B cell (primary cell): ENCODE results near the gene ZNF540. TPM values are rescaled to one million over a fixed set of nuclear protein-coding genes. Genes with fewer than 3 reads are reported as not detected.

ENCODE experiments used
- ATAC-seq: fragments of 200-7000 bp; cut with Tn5 transposase; one replicate; pipeline ENCODE4 v1.10.0; 2021; ENCODE audit warnings: low read depth, mild to moderate bottlenecking, moderate number of reproducible peaks, moderate library complexity
- CTCF ChIA-PET: fragments of 350-600 bp; sonication (Branson Sonifier 250); formaldehyde crosslinking; loops from one replicate; lab custom pipeline; 2021; ENCODE audit warnings: antibody characterized with exemption, inconsistent platforms; lab: Charles Lee
- POLR2A ChIA-PET: fragments of 350-600 bp; sonication (Branson Sonifier 250); formaldehyde crosslinking; loops from one replicate; lab custom pipeline; 2021; ENCODE audit warnings: antibody characterized with exemption; lab: Charles Lee
- DNase-seq: peaks from one replicate; pipeline ENCODE4 v3.0.0; 2013
- H2AFZ ChIP-seq: 2 replicates; pipeline ENCODE4 v1.6.1; 2012; ENCODE audit warnings: mild to moderate bottlenecking, low read depth, low read length; ENCODE audit not compliant: insufficient read depth, poor library complexity, severe bottlenecking
- H3K27ac ChIP-seq, 2 donors: 1 replicate in 1 of 2; 2 replicates in 1 of 2; pipeline ENCODE4 v1.5.1; 2012 to 2013; ENCODE audit warnings: low read length in 2 of 2, mild to moderate bottlenecking in 2 of 2, moderate library complexity in 1 of 2
- H3K27me3 ChIP-seq, 4 experiments: fragments of 200-600 bp in 1 of 4; sonication (generic) in 1 of 4; replicated peaks in 1 of 4; 1 replicate in 2 of 4; 2 replicates in 2 of 4; pipeline versions ENCODE4 v1.6.1 to v1.7.0; 2013 to 2016; ENCODE audit warnings: low read length in 3 of 4, mild to moderate bottlenecking in 2 of 4, mixed read lengths in 1 of 4, moderate library complexity in 1 of 4; ENCODE audit not compliant: insufficient read depth in 4 of 4, control insufficient read depth in 3 of 4; ENCODE audit errors: control extremely low read depth in 1 of 4
- H3K36me3 ChIP-seq, 2 experiments: replicated peaks in 1 of 2; 1 replicate in 1 of 2; 2 replicates in 1 of 2; pipeline versions ENCODE4 v1.6.1 to v1.7.1; 2013; ENCODE audit warnings: low read length in 1 of 2; ENCODE audit not compliant: insufficient read depth in 2 of 2, control insufficient read depth in 1 of 2; ENCODE audit errors: control extremely low read depth in 1 of 2, extremely low read depth in 1 of 2
- H3K4me1 ChIP-seq, 2 donors: fragments of 200-600 bp in 1 of 2; sonication (generic) in 1 of 2; 1 replicate in 1 of 2; 2 replicates in 1 of 2; pipeline versions ENCODE4 v1.5.1 to v1.6.1; 2013 to 2017; ENCODE audit warnings: low read length in 2 of 2; ENCODE audit not compliant: control insufficient read depth in 2 of 2, insufficient read depth in 2 of 2
- H3K4me2 ChIP-seq: replicated peaks from 2 replicates; pipeline ENCODE3; 2012; ENCODE audit warnings: mild to moderate bottlenecking, low read depth, low read length; ENCODE audit not compliant: poor library complexity, severe bottlenecking
- H3K4me3 ChIP-seq, 5 experiments: fragments of 200-600 bp in 1 of 5; sonication (generic) in 1 of 5; 1 replicate in 3 of 5; 2 replicates in 2 of 5; pipeline versions ENCODE4 v1.5.1 to v1.7.0; 2011 to 2016; ENCODE audit warnings: low read length in 4 of 5, mild to moderate bottlenecking in 4 of 5, low read depth in 2 of 5, control low read depth in 1 of 5, moderate library complexity in 1 of 5; ENCODE audit not compliant: insufficient read depth in 1 of 5; ENCODE audit errors: control extremely low read depth in 1 of 5, extremely low read depth in 1 of 5
- H3K79me2 ChIP-seq: fragments of 200-600 bp; sonication (generic); one replicate; pipeline ENCODE4 v1.6.0; 2016; ENCODE audit warnings: low read length; ENCODE audit not compliant: control insufficient read depth, insufficient read depth
- H3K9ac ChIP-seq: fragments of 200-600 bp; sonication (generic); 2 replicates; pipeline ENCODE4 v1.6.1; 2017; ENCODE audit warnings: mild to moderate bottlenecking, low read length, moderate library complexity
- H3K9me3 ChIP-seq, 3 donors: one replicate each; pipeline versions ENCODE4 v1.6.1 to v1.7.1; 2013; ENCODE audit warnings: low read length in 2 of 3; ENCODE audit not compliant: control insufficient read depth in 2 of 3, insufficient read depth in 1 of 3; ENCODE audit errors: control extremely low read depth in 1 of 3
- H4K20me1 ChIP-seq: 2 replicates; pipeline ENCODE4 v1.6.0; 2012; ENCODE audit warnings: mild to moderate bottlenecking, low read length; ENCODE audit not compliant: insufficient read depth, control insufficient read depth, poor library complexity, severe bottlenecking
- H3K27ac Mint-ChIP-seq: one replicate; pipeline ENCODE4 v1.8.0; 2021; ENCODE audit warnings: mixed read lengths
- H3K27me3 Mint-ChIP-seq: one replicate; pipeline ENCODE4 v1.8.0; 2021; ENCODE audit warnings: mixed read lengths
- H3K4me1 Mint-ChIP-seq: one replicate; pipeline ENCODE4 v1.8.0; 2021; ENCODE audit warnings: mixed read lengths
- H3K4me3 Mint-ChIP-seq: one replicate; pipeline ENCODE4 v1.8.0; 2021; ENCODE audit warnings: mixed read lengths
- H3K9me3 Mint-ChIP-seq: one replicate; pipeline ENCODE4 v1.8.0; 2022; ENCODE audit warnings: mixed read lengths; ENCODE audit not compliant: insufficient read depth
- CTCF ChIP-seq: fragments of 200-600 bp; IDR thresholded peaks from one replicate; pipeline ENCODE4 v1.8.0; 2022; ENCODE audit warnings: antibody characterized with exemption, mild to moderate bottlenecking
- EZH2 ChIP-seq: IDR thresholded peaks from 2 replicates; pipeline ENCODE4 v1.6.1; 2012; ENCODE audit warnings: borderline replicate concordance, low read depth, mild to moderate bottlenecking, moderate library complexity, low read length; ENCODE audit not compliant: insufficient read depth, poor library complexity, severe bottlenecking
- WGBS: methylation state at CpG from one replicate; pipeline ENCODE4 v1.1.5; 2013; ENCODE audit warnings: missing lambda C conversion rate; ENCODE audit not compliant: insufficient coverage; 5-methylcytosine and 5-hydroxymethylcytosine counted together
- intact Hi-C: fragments of 100-400 bp; cut with micrococcal nuclease; formaldehyde crosslinking; loops from one replicate; pipeline ENCODE4 v1.10.0; 2022
- polyA plus RNA-seq: library from polyadenylated mRNA; depleted of rRNA; stranded (reverse); fragments of >200 nt; gene quantifications from 2 replicates; pipeline ENCODE4 v1.2.3, GENCODE V29; 2012
- total RNA-seq, 2 donors: library from RNA; stranded (reverse); fragments of 120-200 nt in 1 of 2; gene quantifications; 1 replicate in 1 of 2; 2 replicates in 1 of 2; pipeline versions ENCODE4 v1.2.3 to v1.2.4, GENCODE V29; 2013 to 2022

ZNF540 gene
- total and polyA plus RNA-seq, 2 donors (not counting 1 experiment from before 2014, with no cell fraction given), result 2.9 to 10.7 TPM

- Mint-ChIP-seq H3K27me3 (no peaks in the 10 kb centered on the region), H3K27ac (peak overlapping the region; percentile 85), H3K4me3 (peak overlapping the region; percentile 89), H3K9me3 (peaks cover 15% of the 10 kb centered on the region), H3K4me1 (peaks cover 6% of the 10 kb centered on the region)
- 10% methylated on average over 59 of the region's 65 CpGs for WGBS
- Histone ChIP-seq H3K9me3 (peaks cover 8 to 74% (median 69%) of the 10 kb centered on the region in 3 donors), H3K27me3 (no peaks in the 10 kb centered on the region), H4K20me1 (no peaks in the 10 kb centered on the region), H2AFZ (peak overlapping the region; percentile 86), H3K4me3 (peak overlapping the region; percentile 50 to 72 (median 64)), H3K27ac (peak overlapping the region; percentile 65 to 86), H3K36me3 (no peaks in the 10 kb centered on the region), H3K9ac (peak overlapping the region; percentile 73), H3K4me1 (peaks cover 0 to 7% of the 10 kb centered on the region in 2 donors), H3K79me2 (no peaks in the 10 kb centered on the region), H3K4me2 (peak overlapping the region; percentile 84)
- intact Hi-C loops, result loop anchor here (10.0 kb wide), 1 partner anchor 237 kb away; no protein-coding TSS in a partner anchor
- ChIA-PET CTCF (interaction anchor here (0.6 to 2.0 kb wide), 6 partner anchors 16 to 241 kb away, joined by 3 to 11 read pairs (median 4); partner anchors contain the start of genes ZNF527, ZNF540, ZNF570 and ZNF571), POLR2A (no interaction called here)
- ATAC-seq, result peak; percentile 78
- DNase-seq, result peak; percentile 81
- TF ChIP-seq EZH2 (no peak), CTCF (peak; percentile 62)
These were observed 43.3 kb upstream of the ZNF540 start for GRCh38 chr19:37551129-37551993.

- CTCF ChIA-PET, result no interaction called here
These were observed 31.2 kb upstream of the ZNF540 start for GRCh38 chr19:37563518-37563917.

More at GRCh38 chr19:37563518-37563917, 31.2 kb upstream of the ZNF540 start:
- Mint-ChIP-seq H3K27me3 (no peaks in the 10 kb centered on the region), H3K9me3 (peaks cover 28% of the 10 kb centered on the region), H3K27ac (no peak overlapping the region), H3K4me1 (no peaks in the 10 kb centered on the region), H3K4me3 (no peak overlapping the region)
- H3K4me3 ChIP-seq, result no peak overlapping the region
- no peak overlapping the region for H3K27ac ChIP-seq
- peaks cover 35 to 99% (median 45%) of the 10 kb centered on the region in 3 donors for H3K9me3 ChIP-seq
- POLR2A ChIA-PET, result no interaction called here
- H3K9ac ChIP-seq, result no peak overlapping the region
- no peaks in the 10 kb centered on the region for H3K4me1 ChIP-seq
- H4K20me1 ChIP-seq, result no peaks in the 10 kb centered on the region
- no peaks in the 10 kb centered on the region for H3K27me3 ChIP-seq
- peaks cover 14 to 20% of the 10 kb centered on the region in 2 experiments for H3K36me3 ChIP-seq
- DNase-seq, result no peak
- WGBS, result no CpG with 5 or more reads among the region's 3 CpGs
- intact Hi-C loops, result no loop called here
- no peak overlapping the region for H3K4me2 ChIP-seq
- H3K79me2 ChIP-seq, result no peaks in the 10 kb centered on the region
- no peak for ATAC-seq
- TF ChIP-seq CTCF, result no peak
- no peak for TF ChIP-seq EZH2
- H2AFZ ChIP-seq, result no peak overlapping the region
